Keratinocyte (primary cell): Measurements from ENCODE around the gene SERTM1. TPM values are rescaled to one million over a fixed set of nuclear protein-coding genes. Genes with fewer than 3 reads are reported as not detected.

Experiments used
- DNase-seq: peaks from one replicate; pipeline ENCODE4 v3.0.0-alpha.2; 2011; ENCODE audit warnings: low read depth, missing footprints, low spot score
- FAIRE-seq: peaks from 2 replicates; lab custom pipeline; 2011; peaks lifted over from hg19 to GRCh38; lab: Jason Lieb, UNC
- H2AFZ ChIP-seq: 2 replicates; pipeline ENCODE4 v1.6.0; 2012; ENCODE audit warnings: low read length, control low read depth, inconsistent platforms; ENCODE audit not compliant: control insufficient read depth
- H3K27ac ChIP-seq: 2 replicates; pipeline ENCODE4 v1.5.1; 2011; ENCODE audit warnings: low read length; ENCODE audit not compliant: control insufficient read depth, insufficient read depth
- H3K27me3 ChIP-seq: 3 replicates; pipeline ENCODE4 v1.6.0; 2011; ENCODE audit warnings: low read length; ENCODE audit not compliant: control insufficient read depth, insufficient read depth; ENCODE audit errors: extremely low read depth
- H3K36me3 ChIP-seq, 2 experiments: 2 replicates in 1 of 2; 3 replicates in 1 of 2; pipeline ENCODE4 v1.5.1; 2011; ENCODE audit warnings: low read length in 2 of 2, mild to moderate bottlenecking in 1 of 2; ENCODE audit not compliant: control insufficient read depth in 2 of 2, insufficient read depth in 2 of 2; ENCODE audit errors: extremely low read depth in 1 of 2
- H3K4me1 ChIP-seq: 3 replicates; pipeline ENCODE4 v1.5.1; 2011; ENCODE audit warnings: low read length; ENCODE audit not compliant: control insufficient read depth, insufficient read depth; ENCODE audit errors: extremely low read depth
- H3K4me2 ChIP-seq: 3 replicates; pipeline ENCODE4 v1.6.0; 2011; ENCODE audit warnings: low read depth, low read length; ENCODE audit not compliant: control insufficient read depth, insufficient read depth; ENCODE audit errors: extremely low read depth
- H3K4me3 ChIP-seq, 3 experiments: fragments of 200-600 bp in 1 of 3; sonication (generic) in 1 of 3; 2 replicates in 2 of 3; 3 replicates in 1 of 3; pipeline ENCODE4 v1.5.1; 2011 to 2016; ENCODE audit warnings: low read length in 3 of 3, mild to moderate bottlenecking in 3 of 3, control low read depth in 2 of 3, inconsistent platforms in 1 of 3, low read depth in 1 of 3, mixed read lengths in 1 of 3, mixed run types in 1 of 3, moderate library complexity in 1 of 3; ENCODE audit not compliant: control insufficient read depth in 2 of 3, insufficient read depth in 2 of 3; ENCODE audit errors: extremely low read depth in 1 of 3
- H3K79me2 ChIP-seq: 2 replicates; pipeline ENCODE4 v1.6.0; 2012; ENCODE audit warnings: low read length; ENCODE audit not compliant: control insufficient read depth, insufficient read depth
- H3K9ac ChIP-seq: 3 replicates; pipeline ENCODE4 v1.6.0; 2011; ENCODE audit warnings: low read length; ENCODE audit not compliant: control insufficient read depth, insufficient read depth; ENCODE audit errors: extremely low read depth
- H3K9me1 ChIP-seq: 3 replicates; pipeline ENCODE4 v1.6.0; 2011; ENCODE audit warnings: low read length; ENCODE audit not compliant: control insufficient read depth, insufficient read depth; ENCODE audit errors: extremely low read depth
- H3K9me3 ChIP-seq: 2 replicates; pipeline ENCODE4 v1.5.1; 2012; ENCODE audit warnings: low read depth, low read length; ENCODE audit not compliant: control insufficient read depth
- H4K20me1 ChIP-seq: 3 replicates; pipeline ENCODE4 v1.6.0; 2011; ENCODE audit warnings: low read length; ENCODE audit not compliant: control insufficient read depth, insufficient read depth; ENCODE audit errors: extremely low read depth
- EZH2 ChIP-seq: IDR thresholded peaks from one replicate; pipeline ENCODE4 v1.6.1; 2012; ENCODE audit warnings: inconsistent platforms, mild to moderate bottlenecking, low read length, moderate library complexity
- dilution Hi-C: fragments of 300-500 bp; cut with MboI; formaldehyde crosslinking; loops from one replicate; pipeline ENCODE4 v1.7.0; 2020; ENCODE audit warnings: low sequenced_read_pairs; ENCODE audit not compliant: extremely low pct_ligation_motif_present
- polyA plus RNA-seq, 5 experiments: library from polyadenylated mRNA; depleted of rRNA in 3 of 5; stranded (reverse) in 3 of 5; stranded (forward) in 1 of 5; unstranded in 1 of 5; fragments of >200 nt; gene quantifications; 1 replicate in 1 of 5; 2 replicates in 3 of 5; 3 replicates in 1 of 5; pipeline versions ENCODE4 v1.2.1 to v1.2.3, GENCODE V29; 2011 to 2012; ENCODE audit warnings: missing spikeins in 2 of 5, low read depth in 1 of 5, low replicate concordance in 1 of 5
- TF ChIP-seq, protein P1 (sequence below), 3 experiments: IDR thresholded peaks in 1 of 3; conservative IDR thresholded peaks in 1 of 3; optimal IDR thresholded peaks in 1 of 3; 2 replicates in 2 of 3; 3 replicates in 1 of 3; pipeline versions ENCODE3 to v1.5.1; 2011; ENCODE audit warnings: low read length in 3 of 3, mild to moderate bottlenecking in 3 of 3, moderate library complexity in 2 of 3, control low read depth in 1 of 3, inconsistent platforms in 1 of 3; ENCODE audit not compliant: insufficient read depth in 2 of 3; ENCODE audit errors: extremely low read depth in 1 of 3

Gene SERTM1
- polyA plus RNA-seq, 1 donor (not counting 4 experiments of a cell fraction or from before 2014, with no cell fraction given) = not detected

DNA sequence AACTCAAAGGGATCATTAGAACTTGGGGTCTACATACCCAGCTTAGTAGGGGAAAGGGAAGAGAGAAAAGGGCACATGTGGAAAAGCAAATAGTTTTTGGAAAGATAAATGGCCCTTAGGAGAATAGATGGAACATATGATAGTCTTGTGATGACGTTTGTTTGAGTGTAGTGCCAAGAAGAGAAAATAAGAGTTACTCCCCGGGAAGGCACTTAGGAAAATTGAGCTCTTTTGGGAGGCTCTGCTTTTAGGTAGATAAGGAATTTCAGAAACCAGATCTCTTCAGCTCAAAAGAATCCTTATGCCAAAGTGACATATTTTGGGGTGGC is 44.8 kb upstream of the SERTM1 start:
- Histone ChIP-seq H3K79me2 (no peaks in the 10 kb centered on the region), H3K27ac (no peak overlapping the region), H4K20me1 (no peaks in the 10 kb centered on the region), H3K4me2 (no peak overlapping the region), H3K9me3 (no peaks in the 10 kb centered on the region), H2AFZ (no peak overlapping the region), H3K27me3 (no peaks in the 10 kb centered on the region), H3K9ac (no peak overlapping the region), H3K36me3 (no peaks in the 10 kb centered on the region), H3K9me1 (no peaks in the 10 kb centered on the region), H3K4me1 (no peaks in the 10 kb centered on the region), H3K4me3 (no peak overlapping the region)
- FAIRE-seq (no peak), DNase-seq (no peak)
- dilution Hi-C loops = no loop called here
- TF ChIP-seq, protein P1, sequence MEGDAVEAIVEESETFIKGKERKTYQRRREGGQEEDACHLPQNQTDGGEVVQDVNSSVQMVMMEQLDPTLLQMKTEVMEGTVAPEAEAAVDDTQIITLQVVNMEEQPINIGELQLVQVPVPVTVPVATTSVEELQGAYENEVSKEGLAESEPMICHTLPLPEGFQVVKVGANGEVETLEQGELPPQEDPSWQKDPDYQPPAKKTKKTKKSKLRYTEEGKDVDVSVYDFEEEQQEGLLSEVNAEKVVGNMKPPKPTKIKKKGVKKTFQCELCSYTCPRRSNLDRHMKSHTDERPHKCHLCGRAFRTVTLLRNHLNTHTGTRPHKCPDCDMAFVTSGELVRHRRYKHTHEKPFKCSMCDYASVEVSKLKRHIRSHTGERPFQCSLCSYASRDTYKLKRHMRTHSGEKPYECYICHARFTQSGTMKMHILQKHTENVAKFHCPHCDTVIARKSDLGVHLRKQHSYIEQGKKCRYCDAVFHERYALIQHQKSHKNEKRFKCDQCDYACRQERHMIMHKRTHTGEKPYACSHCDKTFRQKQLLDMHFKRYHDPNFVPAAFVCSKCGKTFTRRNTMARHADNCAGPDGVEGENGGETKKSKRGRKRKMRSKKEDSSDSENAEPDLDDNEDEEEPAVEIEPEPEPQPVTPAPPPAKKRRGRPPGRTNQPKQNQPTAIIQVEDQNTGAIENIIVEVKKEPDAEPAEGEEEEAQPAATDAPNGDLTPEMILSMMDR (optimal IDR thresholded peaks at IDR 0.05 in 1 of 3, IDR thresholded peaks at IDR 0.05 in 1 of 3, conservative IDR thresholded peaks at IDR 0.05 in 1 of 3; ENCODE audit: extremely low read depth in 1 of 3, insufficient read depth in 2 of 3, low read length in 3 of 3) = no peak
- no peak for TF ChIP-seq EZH2

DNA sequence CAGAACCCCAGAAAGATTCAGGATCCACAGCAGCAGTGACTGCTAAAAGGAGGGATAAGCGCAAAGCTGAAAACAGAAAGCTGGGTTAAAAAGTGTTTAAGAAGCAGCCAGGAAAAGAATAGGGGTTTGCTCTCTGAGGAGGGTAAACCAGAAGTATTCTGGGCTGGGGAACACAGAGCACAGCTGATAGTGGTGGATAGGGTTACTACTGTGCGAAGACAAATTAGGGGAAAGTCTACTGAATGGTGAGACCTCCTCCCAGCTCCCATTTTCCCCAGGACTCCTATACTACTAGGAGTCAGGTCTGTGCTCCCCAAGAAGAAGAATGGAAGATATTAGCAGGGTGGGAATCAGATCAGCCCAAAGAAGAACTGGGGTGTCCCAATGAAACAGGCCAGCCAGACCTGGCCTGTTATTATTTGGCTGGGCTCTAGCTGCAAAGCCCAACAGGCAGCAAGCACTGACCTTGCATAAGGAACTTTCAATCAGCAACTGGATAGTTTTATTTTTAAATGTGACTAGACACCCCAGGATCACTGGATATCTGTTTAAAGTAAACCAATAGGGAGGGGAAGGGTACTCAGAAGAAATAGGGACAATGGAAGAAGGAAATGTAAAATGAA is 43.5 kb upstream of the SERTM1 start:
- no peak overlapping the region for H2AFZ ChIP-seq
- no peaks in the 10 kb centered on the region for H3K79me2 ChIP-seq
- DNase-seq (no peak), FAIRE-seq (no peak)
- no peaks in the 10 kb centered on the region for H3K9me3 ChIP-seq
- H3K27me3 ChIP-seq = no peaks in the 10 kb centered on the region
- H4K20me1 ChIP-seq = no peaks in the 10 kb centered on the region
- no peaks in the 10 kb centered on the region for H3K9me1 ChIP-seq
- no peak overlapping the region for H3K4me3 ChIP-seq
- no peaks in the 10 kb centered on the region for H3K4me1 ChIP-seq
- no peak overlapping the region for H3K27ac ChIP-seq
- dilution Hi-C loops = no loop called here
- no peak overlapping the region for H3K4me2 ChIP-seq
- TF ChIP-seq EZH2 = no peak
- TF ChIP-seq, protein P1 (optimal IDR thresholded peaks at IDR 0.05 in 1 of 3, IDR thresholded peaks at IDR 0.05 in 1 of 3, conservative IDR thresholded peaks at IDR 0.05 in 1 of 3; ENCODE audit: extremely low read depth in 1 of 3, insufficient read depth in 2 of 3, low read length in 3 of 3) = no peak
- no peaks in the 10 kb centered on the region for H3K36me3 ChIP-seq
- no peak overlapping the region for H3K9ac ChIP-seq
